Vagina (tissue), 2 donors: ENCODE results near the gene FLYWCH2. TPM values are rescaled to one million over a fixed set of nuclear protein-coding genes. Genes with fewer than 3 reads are reported as not detected.
"Not testable (repeated sequence)": the region's sequence is repeated elsewhere in the genome, so short reads cannot be mapped to it uniquely, and the experiment has no call there.

ENCODE experiments used
- DNase-seq, 2 donors: peaks; one replicate each; pipeline ENCODE4 v3.0.0-alpha.2; 2017; ENCODE audit errors: extremely low spot score in 2 of 2
- H3K27ac ChIP-seq: fragments of 200-600 bp; sonication (generic); one replicate; pipeline ENCODE4 v1.5.1; 2019
- H3K27me3 ChIP-seq: fragments of 200-600 bp; sonication (generic); one replicate; pipeline ENCODE4 v1.5.1; 2019
- H3K36me3 ChIP-seq, 2 donors: fragments of 200-600 bp; sonication (generic); one replicate each; pipeline ENCODE4 v1.5.1; 2017 to 2019
- H3K4me1 ChIP-seq: fragments of 200-600 bp; sonication (generic); one replicate; pipeline ENCODE4 v1.5.1; 2019
- H3K4me3 ChIP-seq, 2 donors: fragments of 200-600 bp; sonication (generic); 1 replicate in 1 of 2; 2 replicates in 1 of 2; pipeline ENCODE4 v1.5.1; 2016 to 2019
- H3K9me3 ChIP-seq: fragments of 200-600 bp; sonication (generic); one replicate; pipeline ENCODE4 v1.5.1; 2019
- POLR2A ChIP-seq, 2 donors: fragments of 450-650 bp; IDR thresholded peaks; one replicate each; pipeline ENCODE4 v1.6.1; 2017; ENCODE audit warnings: antibody characterized with exemption in 2 of 2, mild to moderate bottlenecking in 2 of 2, moderate library complexity in 2 of 2
- POLR2AphosphoS5 ChIP-seq, 2 donors: sonication (generic); formaldehyde crosslinking; IDR thresholded peaks; one replicate each; pipeline ENCODE4 v1.9.0; 2017; ENCODE audit warnings: antibody characterized with exemption in 2 of 2, mild to moderate bottlenecking in 2 of 2, low read depth in 1 of 2; ENCODE audit not compliant: insufficient read depth in 1 of 2
- intact Hi-C: fragments of 100-400 bp; cut with DNase I; formaldehyde crosslinking; loops from one replicate; pipeline ENCODE4 v1.15.1; 2023
- total RNA-seq: library from RNA; depleted of rRNA; stranded (reverse); fragments of >200 nt; gene quantifications from one replicate; pipeline ENCODE4 v1.2.3, GENCODE V29; 2016
- TF ChIP-seq, protein P1 (sequence below), 3 experiments: fragments of 450-650 bp in 2 of 3; fragments of 200-600 bp in 1 of 3; sonication (generic) in 1 of 3; IDR thresholded peaks; one replicate each; pipeline ENCODE4 v1.5.1; 2017 to 2019; ENCODE audit warnings: antibody characterized with exemption in 3 of 3, mild to moderate bottlenecking in 2 of 3, moderate library complexity in 2 of 3

FLYWCH2 gene
- total RNA-seq, 1 donor from 2014 or later = 65.1 TPM

DNA sequence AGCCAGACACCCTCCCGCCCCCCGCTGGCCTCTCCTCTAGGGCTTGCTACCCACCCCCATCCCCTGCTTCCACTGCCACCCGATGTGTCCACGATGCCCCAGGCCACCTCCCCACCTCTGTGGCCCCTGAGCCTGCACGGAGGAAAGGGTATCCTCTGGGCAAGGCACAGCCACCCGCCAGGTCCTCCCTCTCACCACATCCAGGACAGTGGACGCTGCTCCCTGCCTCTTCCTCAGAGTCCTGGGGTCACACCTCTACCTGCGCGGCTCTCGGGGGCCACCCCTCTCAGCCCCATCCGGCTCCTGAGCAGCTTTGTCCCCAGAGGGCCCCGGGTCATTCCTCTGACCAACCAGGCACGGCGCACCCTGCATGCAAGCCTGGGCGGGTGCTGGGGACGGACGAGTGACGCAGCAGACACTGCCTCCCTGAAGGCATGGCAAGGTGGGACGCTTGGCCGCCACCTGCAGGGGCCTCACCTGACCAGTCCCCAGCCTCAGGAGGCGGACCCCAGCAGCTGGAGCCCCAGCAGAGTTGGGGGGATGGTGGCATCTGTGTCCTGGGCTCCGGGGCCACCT lies 53.5 kb downstream of the FLYWCH2 start:
- Histone ChIP-seq H3K4me3 (no peak overlapping the region), H3K4me1 (no peaks in the 10 kb centered on the region), H3K27me3 (no peaks in the 10 kb centered on the region), H3K9me3 (no peaks in the 10 kb centered on the region), H3K36me3 (peaks cover 0 to 83% of the 10 kb centered on the region in 2 donors), H3K27ac (no peak overlapping the region)
- no peak for TF ChIP-seq POLR2A (IDR thresholded peaks at IDR 0.05)
- TF ChIP-seq, protein P1, sequence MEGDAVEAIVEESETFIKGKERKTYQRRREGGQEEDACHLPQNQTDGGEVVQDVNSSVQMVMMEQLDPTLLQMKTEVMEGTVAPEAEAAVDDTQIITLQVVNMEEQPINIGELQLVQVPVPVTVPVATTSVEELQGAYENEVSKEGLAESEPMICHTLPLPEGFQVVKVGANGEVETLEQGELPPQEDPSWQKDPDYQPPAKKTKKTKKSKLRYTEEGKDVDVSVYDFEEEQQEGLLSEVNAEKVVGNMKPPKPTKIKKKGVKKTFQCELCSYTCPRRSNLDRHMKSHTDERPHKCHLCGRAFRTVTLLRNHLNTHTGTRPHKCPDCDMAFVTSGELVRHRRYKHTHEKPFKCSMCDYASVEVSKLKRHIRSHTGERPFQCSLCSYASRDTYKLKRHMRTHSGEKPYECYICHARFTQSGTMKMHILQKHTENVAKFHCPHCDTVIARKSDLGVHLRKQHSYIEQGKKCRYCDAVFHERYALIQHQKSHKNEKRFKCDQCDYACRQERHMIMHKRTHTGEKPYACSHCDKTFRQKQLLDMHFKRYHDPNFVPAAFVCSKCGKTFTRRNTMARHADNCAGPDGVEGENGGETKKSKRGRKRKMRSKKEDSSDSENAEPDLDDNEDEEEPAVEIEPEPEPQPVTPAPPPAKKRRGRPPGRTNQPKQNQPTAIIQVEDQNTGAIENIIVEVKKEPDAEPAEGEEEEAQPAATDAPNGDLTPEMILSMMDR (IDR thresholded peaks at IDR 0.05) = no peak
- no peak for TF ChIP-seq POLR2AphosphoS5 (IDR thresholded peaks at IDR 0.05; ENCODE audit: insufficient read depth in 1 of 2, low read depth in 1 of 2)
- intact Hi-C loops = no loop called here
- DNase-seq = no peak

DNA sequence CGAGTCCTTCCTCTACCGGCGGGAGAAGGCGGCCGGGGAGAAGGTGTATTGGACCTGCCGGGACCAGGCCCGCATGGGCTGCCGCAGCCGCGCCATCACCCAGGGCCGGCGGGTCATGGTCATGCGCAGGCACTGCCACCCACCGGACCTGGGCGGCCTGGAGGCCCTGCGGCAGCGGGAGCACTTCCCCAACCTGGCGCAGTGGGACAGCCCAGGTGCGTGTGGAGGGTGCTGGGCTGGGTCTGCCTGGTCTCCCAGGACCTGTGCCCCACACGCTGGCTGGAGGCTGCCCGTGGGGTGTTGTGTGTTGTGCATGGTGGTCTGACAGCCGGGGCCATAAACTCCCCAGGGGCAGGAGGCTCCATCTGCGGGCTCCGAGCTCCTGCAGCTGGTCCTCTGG lies 54.2 kb downstream of the FLYWCH2 start:
- no peak for DNase-seq
- TF ChIP-seq POLR2AphosphoS5 (IDR thresholded peaks at IDR 0.05; ENCODE audit: insufficient read depth in 1 of 2, low read depth in 1 of 2) = no peak
- TF ChIP-seq, protein P1 (IDR thresholded peaks at IDR 0.05) = no peak
- TF ChIP-seq POLR2A (IDR thresholded peaks at IDR 0.05) = no peak
- intact Hi-C loops = no loop called here

DNA sequence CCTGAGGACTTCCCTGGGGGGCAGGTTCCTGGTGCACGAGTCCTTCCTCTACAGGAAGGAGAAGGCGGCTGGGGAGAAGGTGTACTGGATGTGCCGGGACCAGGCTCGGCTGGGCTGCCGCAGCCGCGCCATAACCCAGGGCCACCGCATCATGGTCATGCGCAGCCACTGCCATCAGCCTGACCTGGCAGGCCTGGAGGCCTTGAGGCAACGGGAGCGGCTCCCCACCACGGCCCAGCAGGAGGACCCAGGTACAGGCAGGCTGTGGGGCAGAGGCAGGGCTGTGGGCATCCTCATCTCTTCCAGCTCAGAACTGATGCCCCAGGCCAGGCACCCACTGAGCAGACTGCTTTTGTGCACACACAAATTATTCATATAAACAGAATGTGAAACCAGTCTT lies 55.2 kb downstream of the FLYWCH2 start:
- Histone ChIP-seq H3K27ac (no peak overlapping the region), H3K9me3 (no peaks in the 10 kb centered on the region), H3K4me1 (no peaks in the 10 kb centered on the region), H3K36me3 (peaks cover 0 to 83% of the 10 kb centered on the region in 2 donors), H3K27me3 (no peaks in the 10 kb centered on the region), H3K4me3 (no peak overlapping the region)
- intact Hi-C loops = no loop called here
- no peak for TF ChIP-seq POLR2A (IDR thresholded peaks at IDR 0.05)
- no peak for TF ChIP-seq POLR2AphosphoS5 (IDR thresholded peaks at IDR 0.05; ENCODE audit: insufficient read depth in 1 of 2, low read depth in 1 of 2)
- TF ChIP-seq, protein P1 (IDR thresholded peaks at IDR 0.05) = no peak
- no peak for DNase-seq

More for the DNA sequence above, 54.2 kb downstream of the FLYWCH2 start:
- H3K36me3 ChIP-seq = peaks cover 0 to 84% of the 10 kb centered on the region in 2 donors
- no peaks in the 10 kb centered on the region for H3K9me3 ChIP-seq
- H3K27ac ChIP-seq = no peak overlapping the region
- no peaks in the 10 kb centered on the region for H3K27me3 ChIP-seq
- no peaks in the 10 kb centered on the region for H3K4me1 ChIP-seq
- H3K4me3 ChIP-seq = no peak overlapping the region

DNA sequence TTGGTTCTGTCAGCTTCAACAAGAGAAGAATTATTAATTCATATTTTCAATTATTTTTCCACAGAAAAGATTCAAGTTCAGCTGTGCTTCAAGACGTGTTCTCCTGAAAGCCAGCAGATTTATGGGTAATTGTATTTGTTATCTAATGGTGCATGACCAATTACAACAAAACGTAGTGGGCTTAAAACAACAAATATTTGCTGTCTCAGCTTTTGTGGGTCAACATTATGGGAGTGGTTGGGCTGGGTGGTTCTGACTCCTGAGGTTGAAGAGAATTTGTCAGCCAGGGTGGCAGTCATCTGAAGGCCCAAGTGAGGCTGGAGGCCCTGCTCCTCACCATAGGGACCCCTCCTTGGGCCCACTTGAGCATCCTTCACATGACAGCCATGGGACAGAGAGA lies 57.0 kb downstream of the FLYWCH2 start:
- no peak overlapping the region for H3K4me3 ChIP-seq
- no peak overlapping the region for H3K27ac ChIP-seq
- H3K36me3 ChIP-seq = peaks cover 0 to 71% of the 10 kb centered on the region in 2 donors
- TF ChIP-seq POLR2AphosphoS5 (IDR thresholded peaks at IDR 0.05; ENCODE audit: insufficient read depth in 1 of 2, low read depth in 1 of 2) = no peak
- no peak for TF ChIP-seq POLR2A (IDR thresholded peaks at IDR 0.05)
- TF ChIP-seq, protein P1 (IDR thresholded peaks at IDR 0.05) = no peak
- intact Hi-C loops = no loop called here
- DNase-seq = no peak
- no peaks in the 10 kb centered on the region for H3K9me3 ChIP-seq
- no peaks in the 10 kb centered on the region for H3K4me1 ChIP-seq
- H3K27me3 ChIP-seq = no peaks in the 10 kb centered on the region

DNA sequence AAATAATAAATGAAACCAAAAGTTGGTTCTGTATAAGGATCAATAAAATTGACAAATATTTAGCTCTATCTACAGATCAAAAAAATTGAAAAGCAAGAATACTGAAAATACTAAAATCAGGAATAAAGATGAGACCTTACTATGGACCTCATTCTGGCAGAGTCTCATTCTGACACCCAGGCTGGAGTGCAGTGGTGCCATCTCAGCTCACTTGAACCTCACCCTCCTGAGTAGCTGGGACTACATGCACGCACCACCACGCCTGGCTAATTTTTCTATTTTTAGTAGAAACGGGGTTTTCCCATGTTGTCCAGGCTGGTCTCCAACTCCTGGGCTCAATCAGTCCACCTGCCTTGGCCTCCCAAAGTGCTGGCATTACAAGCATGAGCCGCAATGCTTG lies 59.0 kb downstream of the FLYWCH2 start:
- H3K36me3 ChIP-seq = peaks cover 0 to 56% of the 10 kb centered on the region in 2 donors
- intact Hi-C loops = no loop called here

DNA sequence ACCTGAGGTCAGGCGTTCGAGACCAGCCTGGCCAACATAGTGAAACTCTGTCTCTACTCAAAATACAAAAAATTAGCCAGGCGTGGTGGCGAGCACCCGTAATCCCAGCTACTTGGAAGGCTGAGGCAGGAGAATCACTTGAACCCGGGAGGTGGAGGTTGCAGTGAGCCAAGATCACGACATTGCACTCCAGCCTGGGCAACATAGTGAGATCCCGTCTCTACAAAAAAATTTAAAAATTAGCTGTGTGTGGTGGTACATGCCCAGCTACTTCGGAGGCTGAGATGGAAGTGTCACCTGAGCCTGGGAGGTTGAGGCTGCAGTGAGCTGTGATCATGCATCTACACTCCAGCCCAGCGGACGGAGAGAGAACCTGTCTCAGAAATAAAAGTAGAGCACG lies 60.7 kb downstream of the FLYWCH2 start:
- H3K27ac ChIP-seq, H3K9me3 ChIP-seq, intact Hi-C loops, H3K4me3 ChIP-seq, H3K27me3 ChIP-seq, DNase-seq, H3K4me1 ChIP-seq: not testable (repeated sequence)
- H3K36me3 ChIP-seq = peaks cover 0 to 40% of the 10 kb centered on the region in 2 donors

More for the DNA sequence above, 59.0 kb downstream of the FLYWCH2 start:
- no peaks in the 10 kb centered on the region for H3K9me3 ChIP-seq
- TF ChIP-seq, protein P1 (IDR thresholded peaks at IDR 0.05) = no peak
- TF ChIP-seq POLR2AphosphoS5 (IDR thresholded peaks at IDR 0.05; ENCODE audit: insufficient read depth in 1 of 2, low read depth in 1 of 2) (no peak), POLR2A (IDR thresholded peaks at IDR 0.05) (no peak)
- DNase-seq = no peak
- H3K4me3 ChIP-seq = no peak overlapping the region
- H3K27ac ChIP-seq = no peak overlapping the region
- no peaks in the 10 kb centered on the region for H3K27me3 ChIP-seq
- no peaks in the 10 kb centered on the region for H3K4me1 ChIP-seq
